GM12892 (cell line): ENCODE data around the gene NDST1.

Source experiments
- DNase-seq: peaks from one replicate; pipeline ENCODE4 v3.0.0; 2011; ENCODE audit not compliant: insufficient read length
- FAIRE-seq: peaks from 2 replicates; lab custom pipeline; 2011; peaks lifted over from hg19 to GRCh38; lab: Jason Lieb, UNC
- POLR2A ChIP-seq: IDR thresholded peaks from 2 replicates; pipeline ENCODE4 v1.6.1; 2011; ENCODE audit warnings: low read depth, low read length, control low read depth
- POLR2AphosphoS5 ChIP-seq: IDR thresholded peaks from 2 replicates; pipeline ENCODE4 v1.6.1; 2011; ENCODE audit warnings: low read depth, low read length, control low read depth
- TAF1 ChIP-seq: IDR thresholded peaks from 2 replicates; pipeline ENCODE4 v1.6.1; 2011; ENCODE audit warnings: low read depth, mild to moderate bottlenecking, control low read depth, low read length, borderline replicate concordance

The NDST1 gene

GRCh38 chr5:150530951-150531588, 23.1 kb downstream of the NDST1 start:
- TF ChIP-seq POLR2A (no peak), TAF1 (no peak), POLR2AphosphoS5 (no peak)
- FAIRE-seq (no peak), DNase-seq (no peak)

- TF ChIP-seq POLR2AphosphoS5 (no peak), TAF1 (no peak), POLR2A (no peak)
- FAIRE-seq: no peak
Observed at GRCh38 chr5:150531686-150532085, 23.8 kb downstream of the NDST1 start.

GRCh38 chr5:150532151-150532550, 24.2 kb downstream of the NDST1 start:
- DNase-seq (no peak), FAIRE-seq (no peak)
- TF ChIP-seq POLR2AphosphoS5 (no peak), POLR2A (no peak), TAF1 (no peak)

More at GRCh38 chr5:150531686-150532085, 23.8 kb downstream of the NDST1 start:
- DNase-seq: no peak

GRCh38 chr5:150532996-150533395, 25.1 kb downstream of the NDST1 start:
- TF ChIP-seq POLR2AphosphoS5: no peak
- TF ChIP-seq TAF1: no peak
- TF ChIP-seq POLR2A: no peak
- DNase-seq (no peak), FAIRE-seq (no peak)

GRCh38 chr5:150534811-150535210, 26.9 kb downstream of the NDST1 start:
- DNase-seq (no peak), FAIRE-seq (no peak)

GRCh38 chr5:150535611-150536010, 27.7 kb downstream of the NDST1 start:
- DNase-seq (no peak), FAIRE-seq (no peak)
- no peak for TF ChIP-seq TAF1
- no peak for TF ChIP-seq POLR2AphosphoS5
- TF ChIP-seq POLR2A: no peak

More at GRCh38 chr5:150534811-150535210, 26.9 kb downstream of the NDST1 start:
- TF ChIP-seq TAF1 (no peak), POLR2AphosphoS5 (no peak), POLR2A (no peak)

- FAIRE-seq (no peak), DNase-seq (no peak)
- TF ChIP-seq POLR2A: no peak
- no peak for TF ChIP-seq TAF1
- TF ChIP-seq POLR2AphosphoS5: no peak
Observed at GRCh38 chr5:150538007-150538917, 30.3 kb downstream of the NDST1 start.

GRCh38 chr5:150539206-150539605, 31.3 kb downstream of the NDST1 start:
- DNase-seq (no peak), FAIRE-seq (no peak)
- TF ChIP-seq POLR2AphosphoS5: no peak
- TF ChIP-seq POLR2A: no peak
- no peak for TF ChIP-seq TAF1

GRCh38 chr5:150540042-150540441, 32.1 kb downstream of the NDST1 start:
- no peak for TF ChIP-seq POLR2AphosphoS5
- no peak for TF ChIP-seq POLR2A
- no peak for TF ChIP-seq TAF1
- no peak for FAIRE-seq
- DNase-seq: no peak

GRCh38 chr5:150540615-150541396, 32.9 kb downstream of the NDST1 start:
- DNase-seq (no peak), FAIRE-seq (no peak)
- no peak for TF ChIP-seq POLR2A
- no peak for TF ChIP-seq TAF1
- TF ChIP-seq POLR2AphosphoS5: no peak

GRCh38 chr5:150541397-150541675, 33.4 kb downstream of the NDST1 start:
- FAIRE-seq: no peak
- no peak for TF ChIP-seq POLR2A
- no peak for TF ChIP-seq TAF1
- no peak for TF ChIP-seq POLR2AphosphoS5
- DNase-seq: no peak
